ENCODE measurements around the gene ZNF385C.
A peak's percentile ranks its signal among the peaks of the same experiment; 100 is the strongest.
"Not testable (repeated sequence)": the region's sequence is repeated elsewhere in the genome, so short reads cannot be mapped to it uniquely, and the experiment has no call there.

The ZNF385C gene

GRCh38 chr17:42025936-42026335, 72.3 kb downstream of the ZNF385C start:
- DNase-seq (ENCODE audit: low read depth), result no peak
- TF ChIP-seq, protein P1, sequence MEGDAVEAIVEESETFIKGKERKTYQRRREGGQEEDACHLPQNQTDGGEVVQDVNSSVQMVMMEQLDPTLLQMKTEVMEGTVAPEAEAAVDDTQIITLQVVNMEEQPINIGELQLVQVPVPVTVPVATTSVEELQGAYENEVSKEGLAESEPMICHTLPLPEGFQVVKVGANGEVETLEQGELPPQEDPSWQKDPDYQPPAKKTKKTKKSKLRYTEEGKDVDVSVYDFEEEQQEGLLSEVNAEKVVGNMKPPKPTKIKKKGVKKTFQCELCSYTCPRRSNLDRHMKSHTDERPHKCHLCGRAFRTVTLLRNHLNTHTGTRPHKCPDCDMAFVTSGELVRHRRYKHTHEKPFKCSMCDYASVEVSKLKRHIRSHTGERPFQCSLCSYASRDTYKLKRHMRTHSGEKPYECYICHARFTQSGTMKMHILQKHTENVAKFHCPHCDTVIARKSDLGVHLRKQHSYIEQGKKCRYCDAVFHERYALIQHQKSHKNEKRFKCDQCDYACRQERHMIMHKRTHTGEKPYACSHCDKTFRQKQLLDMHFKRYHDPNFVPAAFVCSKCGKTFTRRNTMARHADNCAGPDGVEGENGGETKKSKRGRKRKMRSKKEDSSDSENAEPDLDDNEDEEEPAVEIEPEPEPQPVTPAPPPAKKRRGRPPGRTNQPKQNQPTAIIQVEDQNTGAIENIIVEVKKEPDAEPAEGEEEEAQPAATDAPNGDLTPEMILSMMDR (IDR thresholded peaks at IDR 0.05; ENCODE audit: control insufficient read depth, extremely low read depth, insufficient read depth), result no peak
- no peak overlapping the region for H3K4me3 ChIP-seq (ENCODE audit: low read depth, low read length)

- no peak for DNase-seq (ENCODE audit: low read depth)
- TF ChIP-seq, protein P1 (IDR thresholded peaks at IDR 0.05; ENCODE audit: control insufficient read depth, extremely low read depth, insufficient read depth), result no peak
- H3K4me3 ChIP-seq (ENCODE audit: low read depth, low read length), result no peak overlapping the region
These were observed 73.1 kb downstream of the ZNF385C start for GRCh38 chr17:42025191-42025579.

DNA sequence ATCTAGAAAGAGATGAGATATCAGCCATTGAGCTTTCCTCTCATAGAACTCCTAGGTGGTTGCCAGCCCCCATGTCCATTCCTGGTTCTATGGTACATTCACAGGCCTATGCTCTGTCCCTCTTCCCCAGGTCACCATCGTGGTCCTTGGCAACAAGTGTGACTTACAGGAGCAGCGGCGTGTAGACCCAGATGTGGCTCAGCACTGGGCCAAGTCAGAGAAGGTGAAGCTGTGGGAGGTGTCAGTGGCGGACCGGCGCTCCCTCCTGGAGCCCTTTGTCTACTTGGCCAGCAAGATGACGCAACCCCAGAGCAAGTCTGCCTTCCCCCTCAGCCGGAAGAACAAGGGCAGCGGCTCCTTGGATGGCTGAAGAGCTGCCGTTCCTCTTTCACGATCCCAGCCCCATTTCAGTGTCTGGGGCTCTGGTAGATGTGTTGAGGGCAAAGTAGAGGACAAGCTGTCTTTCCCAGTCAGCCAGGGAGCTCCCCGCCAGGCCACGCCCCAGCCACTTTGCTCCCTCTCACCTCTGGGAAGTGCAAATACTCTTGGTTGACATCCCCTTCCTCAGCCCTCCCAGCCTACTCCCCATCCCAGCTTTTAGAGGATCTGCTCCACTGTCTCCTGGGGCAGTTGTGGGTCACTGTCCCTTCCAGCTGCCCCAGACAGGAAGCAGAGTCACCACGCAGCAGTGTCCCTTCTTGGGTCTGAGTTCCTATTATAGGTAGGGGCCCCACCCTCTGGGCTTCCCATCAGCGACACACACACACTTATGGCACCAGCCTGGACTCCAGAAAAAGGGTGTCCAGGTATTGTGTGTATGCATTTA, 74.5 kb downstream of the ZNF385C start:
- DNase-seq (ENCODE audit: low read depth), result no peak
- TF ChIP-seq, protein P1 (IDR thresholded peaks at IDR 0.05; ENCODE audit: control insufficient read depth, extremely low read depth, insufficient read depth), result no peak
- H3K4me3 ChIP-seq (ENCODE audit: low read depth, low read length), result no peak overlapping the region

- not testable (repeated sequence) for DNase-seq (ENCODE audit: low read depth)
- peak overlapping the region; percentile 100 for H3K4me3 ChIP-seq (ENCODE audit: low read depth, low read length)
These were observed 77.4 kb downstream of the ZNF385C start for GRCh38 chr17:42020845-42021244.

GRCh38 chr17:42019509-42020404, 78.5 kb downstream of the ZNF385C start, which contains the start of gene NKIRAS2:
Gene NKIRAS2 (plus strand): TSS chr17:42020090. CDS start chr17:42021578, 1,488 bp downstream.
- TF ChIP-seq, protein P1 (IDR thresholded peaks at IDR 0.05; ENCODE audit: control insufficient read depth, extremely low read depth, insufficient read depth), result peak; percentile 89
- peak within 1 kb of the TSS; percentile 100 for H3K4me3 ChIP-seq (ENCODE audit: low read depth, low read length)
- peak; percentile 59 for DNase-seq (ENCODE audit: low read depth)

DNA sequence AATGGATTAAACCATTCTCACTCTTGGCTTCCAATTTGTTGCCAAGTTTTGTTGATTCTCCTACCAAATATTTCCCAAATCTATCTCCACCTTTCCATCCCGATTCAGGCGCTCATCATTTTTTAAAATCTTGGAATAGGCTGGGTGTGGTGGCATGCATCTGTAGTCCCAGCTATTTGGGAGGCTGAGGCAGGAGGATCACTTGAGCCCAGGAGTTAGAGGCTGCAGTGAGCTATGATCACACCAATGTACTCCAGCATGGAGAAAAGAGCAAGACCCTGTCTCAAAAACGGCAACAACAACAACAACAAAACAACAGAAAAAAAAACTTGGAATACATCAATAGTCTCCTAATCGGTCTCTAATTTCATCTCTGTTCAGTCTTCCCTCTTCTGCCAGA, 79.3 kb downstream of the ZNF385C start:
- DNase-seq (ENCODE audit: low read depth), result no peak
- no peak overlapping the region for H3K4me3 ChIP-seq (ENCODE audit: low read depth, low read length)
- TF ChIP-seq, protein P1 (IDR thresholded peaks at IDR 0.05; ENCODE audit: control insufficient read depth, extremely low read depth, insufficient read depth), result no peak

DNA sequence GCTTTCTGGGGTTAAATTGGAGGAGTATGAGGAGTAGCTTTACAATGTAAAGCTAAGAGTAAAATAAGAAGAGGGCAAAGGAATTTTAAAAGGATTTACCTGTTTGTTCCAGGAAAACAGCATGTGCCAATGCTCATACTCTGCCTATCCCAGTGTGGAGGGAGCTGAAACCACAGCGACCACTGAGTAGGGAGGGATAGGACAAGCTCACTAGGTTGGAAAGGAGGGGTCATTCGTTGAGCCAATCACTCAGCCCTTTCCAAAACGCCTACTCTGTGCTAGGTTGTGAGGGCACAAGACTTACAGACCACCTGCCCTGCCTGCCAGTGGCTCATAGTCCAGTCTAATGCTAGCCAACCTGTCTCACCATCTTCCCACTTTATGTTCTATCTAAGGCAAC, 79.9 kb downstream of the ZNF385C start:
- DNase-seq (ENCODE audit: low read depth), result no peak
- H3K4me3 ChIP-seq (ENCODE audit: low read depth, low read length), result peak overlapping the region; percentile 97
- TF ChIP-seq, protein P1 (IDR thresholded peaks at IDR 0.05; ENCODE audit: control insufficient read depth, extremely low read depth, insufficient read depth), result no peak

All from LNCaP clone FGC (cell line).